GM19463 (cell line): ENCODE results near the gene MALSU1.
A peak's percentile ranks its signal among the peaks of the same experiment; 100 is the strongest.

Experiments used
- ATAC-seq: cut with Tn5 transposase; IDR thresholded peaks from one replicate; pipeline ENCODE4 v1.9.1; 2021; ENCODE audit warnings: mild to moderate bottlenecking, moderate library complexity; ENCODE audit not compliant: unreplicated experiment

Gene MALSU1

GRCh38 chr7:23335136-23335535 is 36.0 kb downstream of the MALSU1 start:
- no peak for ATAC-seq

- ATAC-seq, result no peak
Measured at GRCh38 chr7:23335621-23336020, 36.5 kb downstream of the MALSU1 start.

GRCh38 chr7:23336086-23336485 is 36.9 kb downstream of the MALSU1 start:
- no peak for ATAC-seq

GRCh38 chr7:23336799-23337283 is 37.7 kb downstream of the MALSU1 start:
- ATAC-seq, result no peak

GRCh38 chr7:23337374-23337773 is 38.2 kb downstream of the MALSU1 start:
- no peak for ATAC-seq

- ATAC-seq, result no peak
Measured at GRCh38 chr7:23338439-23338838, 39.3 kb downstream of the MALSU1 start.

- ATAC-seq, result no peak
Measured at GRCh38 chr7:23338863-23339262, 39.7 kb downstream of the MALSU1 start.

- no peak for ATAC-seq
Measured at GRCh38 chr7:23341846-23342598, 42.9 kb downstream of the MALSU1 start.

GRCh38 chr7:23343102-23343501 is 44.0 kb downstream of the MALSU1 start:
- ATAC-seq, result no peak

GRCh38 chr7:23343806-23344475 is 44.8 kb downstream of the MALSU1 start:
- no peak for ATAC-seq

- ATAC-seq, result no peak
Measured at GRCh38 chr7:23345601-23346000, 46.5 kb downstream of the MALSU1 start.

- ATAC-seq, result no peak
Measured at GRCh38 chr7:23346316-23346715, 47.2 kb downstream of the MALSU1 start.

GRCh38 chr7:23347033-23347681 is 48.0 kb downstream of the MALSU1 start:
- no peak for ATAC-seq

GRCh38 chr7:23347682-23348180 is 48.6 kb downstream of the MALSU1 start:
- ATAC-seq, result peak; percentile 47

GRCh38 chr7:23349484-23350157 is 50.5 kb downstream of the MALSU1 start:
- no peak for ATAC-seq

GRCh38 chr7:23350466-23350865 is 51.3 kb downstream of the MALSU1 start:
- no peak for ATAC-seq

GRCh38 chr7:23353172-23353571 is 54.0 kb downstream of the MALSU1 start:
- ATAC-seq, result peak; percentile 70

GRCh38 chr7:23356168-23356567 is 57.0 kb downstream of the MALSU1 start:
- ATAC-seq, result no peak

- no peak for ATAC-seq
Measured at GRCh38 chr7:23356726-23357125, 57.6 kb downstream of the MALSU1 start.

GRCh38 chr7:23357190-23358093 is 58.3 kb downstream of the MALSU1 start:
- no peak for ATAC-seq
